HG03045 (cell line): ENCODE measurements around the gene PSMB9.

Source experiments
- ATAC-seq: cut with Tn5 transposase; IDR thresholded peaks from one replicate; pipeline ENCODE4 v1.9.1; 2021; ENCODE audit warnings: mild to moderate bottlenecking, moderate library complexity; ENCODE audit not compliant: unreplicated experiment

Gene PSMB9

DNA sequence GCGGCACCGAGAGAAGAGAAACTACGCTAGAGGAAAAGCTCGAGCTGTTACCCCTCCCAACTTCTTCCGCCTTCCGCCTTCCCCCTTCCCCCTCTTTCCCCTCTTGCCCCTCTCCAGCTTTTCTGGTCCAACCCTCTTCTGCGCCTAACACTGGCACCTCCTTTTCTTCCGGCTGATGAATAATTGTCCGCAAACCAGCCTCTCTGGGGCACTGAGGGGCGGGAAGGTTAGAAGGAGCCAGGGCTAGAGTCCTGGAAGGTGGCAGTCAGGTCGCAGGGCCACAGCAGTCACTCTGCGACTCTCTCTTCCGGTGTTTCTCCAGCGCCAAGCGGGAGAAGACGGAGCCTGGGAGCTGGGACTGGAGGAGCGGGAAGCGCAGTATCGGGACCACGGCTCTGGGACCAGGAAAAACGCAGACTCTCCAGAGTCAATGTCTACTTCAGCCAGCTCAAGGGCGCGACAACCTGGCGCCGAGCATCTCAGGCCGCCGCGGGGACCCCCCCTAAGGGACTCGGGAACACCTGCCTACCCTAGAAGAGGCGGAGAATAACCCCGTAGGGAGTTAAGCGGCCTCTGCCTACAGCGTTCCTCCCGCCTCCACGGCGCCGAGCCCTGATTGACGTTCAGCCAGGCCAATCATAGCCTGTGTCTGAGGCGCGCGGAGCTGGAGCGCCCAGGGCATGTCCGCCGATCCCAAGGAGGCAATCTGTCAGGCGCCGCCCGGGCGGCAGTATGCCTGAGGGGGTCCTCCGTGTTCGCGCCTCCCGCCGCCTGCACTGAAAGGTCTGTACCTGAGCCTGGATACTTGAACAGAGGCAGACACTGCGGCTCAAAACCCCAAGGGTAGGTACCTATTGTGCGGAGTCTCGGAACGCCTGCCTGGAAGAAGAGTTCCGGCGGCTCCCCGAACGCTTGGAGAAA lies 40.4 kb downstream of the PSMB9 start:
- peak; percentile 98 for ATAC-seq

DNA sequence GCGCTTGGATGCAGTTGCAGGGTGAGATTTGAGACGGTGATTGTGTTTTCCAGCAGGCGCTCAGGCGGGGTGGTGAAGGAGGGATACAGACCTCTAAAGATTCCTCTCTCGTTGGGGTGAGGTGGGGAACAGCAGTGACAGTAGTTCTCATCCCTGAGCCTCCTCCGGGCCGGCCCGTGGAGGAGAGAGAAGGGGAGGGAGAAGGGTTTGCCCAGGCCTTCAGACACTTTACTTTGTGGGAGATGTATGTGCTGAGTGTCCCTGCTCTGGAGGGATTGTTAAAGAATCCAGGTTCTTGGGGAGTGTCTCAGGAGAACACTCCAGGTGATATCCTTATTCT lies 41.0 kb downstream of the PSMB9 start:
- ATAC-seq = no peak

DNA sequence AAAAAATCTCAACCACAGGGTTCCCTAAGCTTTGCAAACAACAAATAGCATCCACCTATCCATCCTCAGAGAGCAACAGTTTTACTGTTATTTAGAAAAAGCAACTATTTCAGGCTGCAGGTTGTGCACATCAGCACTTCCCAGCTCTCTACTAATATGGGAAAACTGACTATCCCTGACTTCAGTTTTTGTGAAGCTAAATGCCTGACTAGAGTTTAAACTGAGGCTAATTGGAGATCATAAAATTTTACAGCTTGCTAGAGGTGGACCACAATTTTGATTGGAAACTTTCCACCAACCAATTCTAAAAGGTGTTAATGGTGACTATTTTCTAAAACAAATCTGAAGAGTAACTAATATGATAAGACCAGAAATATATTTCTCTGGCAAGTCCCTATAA lies 50.0 kb downstream of the PSMB9 start:
- ATAC-seq = no peak

DNA sequence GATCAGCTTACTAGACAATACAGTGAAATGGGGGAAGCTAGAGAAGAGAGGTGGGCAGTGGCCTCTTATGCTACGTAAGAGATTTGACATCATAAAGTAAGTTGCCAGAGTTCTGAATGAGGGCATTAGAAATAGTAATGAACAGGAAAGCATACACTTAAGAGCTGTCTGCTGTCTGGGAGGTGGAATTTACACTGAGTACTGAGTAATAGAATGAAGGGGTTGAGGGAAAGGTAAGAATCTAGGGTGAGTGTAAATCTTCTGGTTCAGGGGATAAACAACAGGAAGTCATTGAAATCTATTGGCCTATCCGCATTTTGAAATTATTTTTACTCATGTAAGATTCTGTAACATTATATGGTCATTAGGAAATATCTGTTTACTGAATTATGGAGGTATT lies 51.1 kb downstream of the PSMB9 start:
- ATAC-seq = no peak

DNA sequence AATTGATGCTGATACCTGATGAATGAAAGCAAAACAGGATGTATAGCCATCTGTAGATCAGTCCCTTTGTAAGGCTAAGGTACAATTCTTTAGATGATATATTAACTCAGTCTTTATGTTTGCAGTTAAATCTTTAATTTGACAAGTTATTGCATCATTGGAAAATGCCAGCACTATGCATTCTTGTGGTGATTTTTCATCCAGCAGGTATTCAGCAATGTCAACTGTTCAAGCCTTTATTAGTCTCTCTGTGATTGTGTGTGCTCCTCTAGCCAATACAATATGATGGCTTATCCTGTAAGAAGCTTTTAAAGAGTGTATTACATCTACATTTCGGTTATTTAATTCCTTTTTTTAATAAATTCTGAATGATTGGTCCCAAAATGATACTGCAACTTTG lies 52.5 kb downstream of the PSMB9 start:
- ATAC-seq = no peak

DNA sequence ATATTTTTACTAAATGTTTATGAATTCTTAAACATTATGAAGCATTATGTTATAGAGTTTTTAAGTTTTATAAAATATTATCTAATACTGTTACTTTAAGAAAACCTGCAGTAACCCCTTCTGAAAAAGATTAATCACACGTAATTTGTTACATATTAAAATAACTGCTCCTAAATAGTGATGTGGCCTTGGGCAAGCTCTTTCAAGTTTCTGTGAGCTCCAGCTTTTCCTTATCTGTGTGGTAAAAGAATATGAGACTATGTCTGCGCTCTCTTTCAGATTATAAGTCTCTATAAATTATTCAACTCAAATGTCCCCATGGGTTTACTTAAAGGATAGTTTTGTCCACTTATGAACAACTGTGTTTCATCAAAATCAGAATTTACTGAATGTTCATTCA lies 54.9 kb downstream of the PSMB9 start:
- ATAC-seq = no peak
